SK-N-SH (cell line): ENCODE data around the gene ARHGEF19. TPM values are rescaled to one million over a fixed set of nuclear protein-coding genes. Genes with fewer than 3 reads are reported as not detected.

ENCODE experiments used
- CTCF ChIA-PET: fragments of 300-600, 350-600 bp; formaldehyde crosslinking; extraction: SDS; loops from one replicate; lab custom pipeline; 2021; lab: Yijun Ruan, JAX
- POLR2A ChIA-PET: fragments of 350-600 bp; sonication (Branson Sonifier 250); formaldehyde crosslinking; extraction: SDS; loops from one replicate; lab custom pipeline; 2020; ENCODE audit warnings: antibody characterized with exemption, inconsistent platforms; lab: Yijun Ruan, JAX
- DNase-seq: peaks from one replicate; pipeline ENCODE4 v3.0.0; 2012
- H2AFZ ChIP-seq: fragments of 200-600 bp; sonication (generic); 2 replicates; pipeline ENCODE4 v1.8.1; 2016; ENCODE audit warnings: antibody characterized with exemption, mild to moderate bottlenecking, low read depth
- H3F3A ChIP-seq: fragments of 200-600 bp; sonication (generic); replicated peaks from 2 replicates; pipeline ENCODE3; 2016; ENCODE audit warnings: antibody characterized with exemption, mild to moderate bottlenecking; ENCODE audit not compliant: insufficient read depth
- H3K27ac ChIP-seq, 2 experiments: fragments of 200-500 bp in 1 of 2; fragments of 200-600 bp in 1 of 2; sonication (Bioruptor generic) in 1 of 2; sonication (generic), shearing (Covaris generic) in 1 of 2; 2 replicates each; pipeline versions ENCODE4 v1.5.1 to v1.6.1; 2014 to 2016; ENCODE audit warnings: low read depth in 2 of 2, inconsistent platforms in 1 of 2, low read length in 1 of 2, mild to moderate bottlenecking in 1 of 2, mixed read lengths in 1 of 2
- H3K27me3 ChIP-seq: fragments of 200-600 bp; sonication (generic), shearing (Covaris generic); 2 replicates; pipeline ENCODE4 v1.6.1; 2016; ENCODE audit warnings: mixed run types; ENCODE audit not compliant: insufficient read depth
- H3K36me3 ChIP-seq, 2 experiments: fragments of 200-500 bp in 1 of 2; fragments of 200-600 bp in 1 of 2; sonication (Bioruptor generic) in 1 of 2; sonication (generic) in 1 of 2; replicated peaks in 1 of 2; 2 replicates each; pipeline versions ENCODE3 to v1.5.1; 2014 to 2016; ENCODE audit warnings: low read length in 1 of 2, mild to moderate bottlenecking in 1 of 2; ENCODE audit not compliant: insufficient read depth in 2 of 2, control insufficient read depth in 1 of 2
- H3K4me1 ChIP-seq, 2 experiments: fragments of 200-500 bp in 1 of 2; fragments of 200-600 bp in 1 of 2; sonication (Bioruptor generic) in 1 of 2; sonication (generic), shearing (Covaris generic) in 1 of 2; 2 replicates each; pipeline versions ENCODE4 v1.5.1 to v1.6.1; 2014 to 2016; ENCODE audit warnings: low read depth in 1 of 2, low read length in 1 of 2, mixed run types in 1 of 2; ENCODE audit not compliant: insufficient read depth in 2 of 2, control insufficient read depth in 1 of 2
- H3K4me2 ChIP-seq: fragments of 200-600 bp; sonication (generic), shearing (Covaris generic); 2 replicates; pipeline ENCODE4 v1.6.1; 2017; ENCODE audit warnings: mixed run types
- H3K4me3 ChIP-seq, 2 experiments: fragments of 200-500 bp in 1 of 2; fragments of 200-600 bp in 1 of 2; sonication (Bioruptor generic) in 1 of 2; sonication (generic), shearing (Covaris generic) in 1 of 2; 2 replicates each; pipeline versions ENCODE4 v1.5.1 to v1.8.1; 2014 to 2016; ENCODE audit warnings: low read depth in 2 of 2, inconsistent platforms in 1 of 2, low read length in 1 of 2, mild to moderate bottlenecking in 1 of 2, mixed read lengths in 1 of 2, moderate library complexity in 1 of 2
- H3K79me2 ChIP-seq: fragments of 200-600 bp; sonication (generic); 2 replicates; pipeline ENCODE4 v1.8.1; 2017; ENCODE audit warnings: mild to moderate bottlenecking; ENCODE audit not compliant: insufficient read depth
- H3K9ac ChIP-seq: fragments of 200-600 bp; sonication (generic); 2 replicates; pipeline ENCODE4 v1.6.1; 2017; ENCODE audit warnings: mixed run types
- H3K9me2 ChIP-seq: fragments of 200-600 bp; sonication (generic); 2 replicates; pipeline ENCODE4 v1.6.1; 2017; ENCODE audit warnings: mixed run types
- H3K9me3 ChIP-seq: fragments of 200-600 bp; sonication (generic); 2 replicates; pipeline ENCODE4 v1.6.1; 2017; ENCODE audit warnings: mixed run types, mild to moderate bottlenecking, moderate library complexity
- H4K20me1 ChIP-seq: fragments of 200-600 bp; sonication (generic); 2 replicates; pipeline ENCODE4 v1.6.1; 2017; ENCODE audit warnings: mild to moderate bottlenecking, mixed run types; ENCODE audit not compliant: insufficient read depth
- CHD2 ChIP-seq: fragments of 150-350 bp; IDR thresholded peaks from 2 replicates; pipeline ENCODE4 v1.6.1; 2018; ENCODE audit warnings: low read length; ENCODE audit not compliant: partially characterized antibody
- EP300 ChIP-seq, 2 experiments: IDR thresholded peaks; 2 replicates each; pipeline versions ENCODE4 v1.4.0 to v1.6.1; 2012; ENCODE audit warnings: borderline replicate concordance in 1 of 2, low read depth in 1 of 2, low read length in 1 of 2
- FOXM1 ChIP-seq: IDR thresholded peaks from 2 replicates; pipeline ENCODE4 v1.4.0; 2012; ENCODE audit warnings: low read depth, mild to moderate bottlenecking
- GABPA ChIP-seq: IDR thresholded peaks from 2 replicates; pipeline ENCODE4 v1.4.0; 2012; ENCODE audit warnings: low read depth, mild to moderate bottlenecking
- GATA2 ChIP-seq: sonication (generic); formaldehyde crosslinking; IDR thresholded peaks from 2 replicates; pipeline ENCODE4 v1.5.0; 2020; ENCODE audit warnings: mild to moderate bottlenecking, missing genetic modification reagents
- JUND ChIP-seq: IDR thresholded peaks from 2 replicates; pipeline ENCODE4 v1.4.0; 2012
- MAX ChIP-seq: IDR thresholded peaks from 2 replicates; pipeline ENCODE4 v1.4.0; 2012; ENCODE audit warnings: low read depth
- MEF2A ChIP-seq: IDR thresholded peaks from 2 replicates; pipeline ENCODE4 v1.4.0; 2012; ENCODE audit warnings: low read depth, borderline replicate concordance
- NFIC ChIP-seq: IDR thresholded peaks from 2 replicates; pipeline ENCODE4 v1.4.0; 2012; ENCODE audit warnings: borderline replicate concordance
- NRF1 ChIP-seq: IDR thresholded peaks from 2 replicates; pipeline ENCODE4 v1.6.1; 2012; ENCODE audit warnings: low read depth, mild to moderate bottlenecking, low read length
- PBX3 ChIP-seq: IDR thresholded peaks from 2 replicates; pipeline ENCODE4; 2012
- RAD21 ChIP-seq: IDR thresholded peaks from 2 replicates; pipeline ENCODE4 v1.6.1; 2012; ENCODE audit warnings: mild to moderate bottlenecking, low read length
- RCOR1 ChIP-seq: fragments of 150-350 bp; IDR thresholded peaks from 2 replicates; pipeline ENCODE4 v1.6.1; 2017; ENCODE audit warnings: antibody characterized with exemption, low read length
- REST ChIP-seq: IDR thresholded peaks from 2 replicates; pipeline ENCODE4 v1.6.1; 2012; ENCODE audit warnings: mild to moderate bottlenecking, low read depth, low read length, moderate library complexity
- RFX5 ChIP-seq: IDR thresholded peaks from 2 replicates; pipeline ENCODE4 v1.6.1; 2012; ENCODE audit warnings: mild to moderate bottlenecking, improper control_type of control experiment, low read length
- RXRA ChIP-seq: IDR thresholded peaks from 2 replicates; pipeline ENCODE4 v1.4.0; 2012; ENCODE audit warnings: low read depth, mild to moderate bottlenecking, borderline replicate concordance
- TAF1 ChIP-seq: IDR thresholded peaks from 2 replicates; pipeline ENCODE4 v1.6.1; 2012; ENCODE audit warnings: low read depth, mild to moderate bottlenecking, low read length, moderate library complexity, borderline replicate concordance
- TCF12 ChIP-seq: IDR thresholded peaks from 2 replicates; pipeline ENCODE4 v1.4.0; 2012
- TEAD4 ChIP-seq: IDR thresholded peaks from 2 replicates; pipeline ENCODE4 v1.4.0; 2012; ENCODE audit warnings: mild to moderate bottlenecking, borderline replicate concordance; ENCODE audit not compliant: insufficient read depth
- USF2 ChIP-seq: fragments of 150-350 bp; IDR thresholded peaks from 2 replicates; pipeline ENCODE4 v1.6.1; 2017; ENCODE audit warnings: antibody characterized with exemption, low read length, low read depth, borderline replicate concordance
- YY1 ChIP-seq: IDR thresholded peaks from 2 replicates; pipeline ENCODE4 v1.4.0; 2012; ENCODE audit warnings: low read depth, mild to moderate bottlenecking
- WGBS: methylation state at CpG from one replicate; pipeline ENCODE4 v1.1.6; 2017; ENCODE audit warnings: low lambda C conversion rate; 5-methylcytosine and 5-hydroxymethylcytosine counted together
- polyA plus RNA-seq, 3 experiments: library from polyadenylated mRNA; depleted of rRNA; stranded (reverse); fragments of >200 nt; gene quantifications; 2 replicates each; pipeline ENCODE4 v1.2.3, GENCODE V29; 2012

The ARHGEF19 gene
- polyA plus RNA-seq, 1 of the 3 experiments (the other 2 are of a cell fraction) = 11.5 TPM

GRCh38 chr1:16166117-16166516 lies 46.3 kb downstream of the ARHGEF19 start:
- no peaks in the 10 kb centered on the region for H3K9me2 ChIP-seq
- no peak for TF ChIP-seq MAX
- no peak for TF ChIP-seq RXRA
- no peak for TF ChIP-seq TEAD4
- no peak for TF ChIP-seq CHD2
- no peak for TF ChIP-seq GABPA
- no peak for TF ChIP-seq TAF1
- TF ChIP-seq RCOR1 = no peak
- no peak for TF ChIP-seq YY1
- TF ChIP-seq JUND = no peak
- no peak for TF ChIP-seq PBX3
- no peaks in the 10 kb centered on the region for H3K79me2 ChIP-seq
- 50% methylated on average over 2 of the region's 2 CpGs for WGBS
- H3F3A ChIP-seq = peaks cover 15% of the 10 kb centered on the region
- no peaks in the 10 kb centered on the region for H3K9me3 ChIP-seq
- H3K4me3 ChIP-seq = no peak overlapping the region
- no peak overlapping the region for H3K4me2 ChIP-seq
- H3K27ac ChIP-seq = no peak overlapping the region
- DNase-seq = no peak
- H3K27me3 ChIP-seq = no peaks in the 10 kb centered on the region
- H3K4me1 ChIP-seq = peaks cover 0 to 8% of the 10 kb centered on the region in 2 experiments; a peak in 2 of 4 replicates
- H4K20me1 ChIP-seq = no peaks in the 10 kb centered on the region
- H2AFZ ChIP-seq = no peak overlapping the region
- no peak overlapping the region for H3K9ac ChIP-seq
- no peaks in the 10 kb centered on the region for H3K36me3 ChIP-seq
- ChIA-PET POLR2A (no interaction called here), CTCF (interaction anchor here (1.3 to 2.5 kb wide), 2 partner anchors 11 to 87 kb away, joined by 6 to 9 read pairs; partner anchors contain the start of gene EPHA2)

- H3K79me2 ChIP-seq = no peaks in the 10 kb centered on the region
- no peak overlapping the region for H3K4me2 ChIP-seq
- H3K9me3 ChIP-seq = no peaks in the 10 kb centered on the region
- WGBS = 91% methylated on average over 5 of the region's 7 CpGs
- H3K36me3 ChIP-seq = no peaks in the 10 kb centered on the region
- no peaks in the 10 kb centered on the region for H4K20me1 ChIP-seq
- H3K27ac ChIP-seq = no peak overlapping the region
- ChIA-PET POLR2A (no interaction called here), CTCF (interaction anchor here (1.3 to 2.5 kb wide), 3 partner anchors 10 to 87 kb away, joined by 4 to 9 read pairs (median 6); partner anchors contain the start of gene EPHA2)
- H3K9ac ChIP-seq = no peak overlapping the region
- H3F3A ChIP-seq = peaks cover 15% of the 10 kb centered on the region
- no peaks in the 10 kb centered on the region for H3K27me3 ChIP-seq
- H3K4me3 ChIP-seq = no peak overlapping the region
- H2AFZ ChIP-seq = no peak overlapping the region
- no peak for DNase-seq
- H3K4me1 ChIP-seq = peaks cover 0 to 8% of the 10 kb centered on the region in 2 experiments; a peak in 2 of 4 replicates
- no peaks in the 10 kb centered on the region for H3K9me2 ChIP-seq
- TF ChIP-seq RAD21 (no peak), YY1 (no peak), TCF12 (no peak), RFX5 (no peak), REST (no peak), TEAD4 (no peak), TAF1 (no peak), RXRA (no peak), NFIC (no peak), JUND (no peak), FOXM1 (no peak), USF2 (no peak), MEF2A (no peak), EP300 (IDR thresholded peaks at IDR 0.05; ENCODE audit: borderline replicate concordance in 1 of 2, low read depth in 1 of 2, low read length in 1 of 2) (no peak), CHD2 (no peak), GATA2 (CRISPR knock-in tag) (no peak), NRF1 (no peak)
Observed at GRCh38 chr1:16165548-16165947, 46.9 kb downstream of the ARHGEF19 start.
